SK-N-SH (cell line): ENCODE results near the gene RET. TPM values are rescaled to one million over a fixed set of nuclear protein-coding genes. Genes with fewer than 3 reads are reported as not detected.

ENCODE experiments used
- CTCF ChIA-PET: fragments of 300-600, 350-600 bp; formaldehyde crosslinking; extraction: SDS; loops from one replicate; lab custom pipeline; 2021; lab: Yijun Ruan, JAX
- POLR2A ChIA-PET: fragments of 350-600 bp; sonication (Branson Sonifier 250); formaldehyde crosslinking; extraction: SDS; loops from one replicate; lab custom pipeline; 2020; ENCODE audit warnings: antibody characterized with exemption, inconsistent platforms; lab: Yijun Ruan, JAX
- DNase-seq: peaks from one replicate; pipeline ENCODE4 v3.0.0; 2012
- H2AFZ ChIP-seq: fragments of 200-600 bp; sonication (generic); 2 replicates; pipeline ENCODE4 v1.8.1; 2016; ENCODE audit warnings: antibody characterized with exemption, mild to moderate bottlenecking, low read depth
- H3F3A ChIP-seq: fragments of 200-600 bp; sonication (generic); replicated peaks from 2 replicates; pipeline ENCODE3; 2016; ENCODE audit warnings: antibody characterized with exemption, mild to moderate bottlenecking; ENCODE audit not compliant: insufficient read depth
- H3K27ac ChIP-seq, 2 experiments: fragments of 200-500 bp in 1 of 2; fragments of 200-600 bp in 1 of 2; sonication (Bioruptor generic) in 1 of 2; sonication (generic), shearing (Covaris generic) in 1 of 2; 2 replicates each; pipeline versions ENCODE4 v1.5.1 to v1.6.1; 2014 to 2016; ENCODE audit warnings: low read depth in 2 of 2, inconsistent platforms in 1 of 2, low read length in 1 of 2, mild to moderate bottlenecking in 1 of 2, mixed read lengths in 1 of 2
- H3K27me3 ChIP-seq: fragments of 200-600 bp; sonication (generic), shearing (Covaris generic); 2 replicates; pipeline ENCODE4 v1.6.1; 2016; ENCODE audit warnings: mixed run types; ENCODE audit not compliant: insufficient read depth
- H3K36me3 ChIP-seq, 2 experiments: fragments of 200-500 bp in 1 of 2; fragments of 200-600 bp in 1 of 2; sonication (Bioruptor generic) in 1 of 2; sonication (generic) in 1 of 2; replicated peaks in 1 of 2; 2 replicates each; pipeline versions ENCODE3 to v1.5.1; 2014 to 2016; ENCODE audit warnings: low read length in 1 of 2, mild to moderate bottlenecking in 1 of 2; ENCODE audit not compliant: insufficient read depth in 2 of 2, control insufficient read depth in 1 of 2
- H3K4me1 ChIP-seq, 2 experiments: fragments of 200-500 bp in 1 of 2; fragments of 200-600 bp in 1 of 2; sonication (Bioruptor generic) in 1 of 2; sonication (generic), shearing (Covaris generic) in 1 of 2; 2 replicates each; pipeline versions ENCODE4 v1.5.1 to v1.6.1; 2014 to 2016; ENCODE audit warnings: low read depth in 1 of 2, low read length in 1 of 2, mixed run types in 1 of 2; ENCODE audit not compliant: insufficient read depth in 2 of 2, control insufficient read depth in 1 of 2
- H3K4me2 ChIP-seq: fragments of 200-600 bp; sonication (generic), shearing (Covaris generic); 2 replicates; pipeline ENCODE4 v1.6.1; 2017; ENCODE audit warnings: mixed run types
- H3K4me3 ChIP-seq, 2 experiments: fragments of 200-500 bp in 1 of 2; fragments of 200-600 bp in 1 of 2; sonication (Bioruptor generic) in 1 of 2; sonication (generic), shearing (Covaris generic) in 1 of 2; 2 replicates each; pipeline versions ENCODE4 v1.5.1 to v1.8.1; 2014 to 2016; ENCODE audit warnings: low read depth in 2 of 2, inconsistent platforms in 1 of 2, low read length in 1 of 2, mild to moderate bottlenecking in 1 of 2, mixed read lengths in 1 of 2, moderate library complexity in 1 of 2
- H3K79me2 ChIP-seq: fragments of 200-600 bp; sonication (generic); 2 replicates; pipeline ENCODE4 v1.8.1; 2017; ENCODE audit warnings: mild to moderate bottlenecking; ENCODE audit not compliant: insufficient read depth
- H3K9ac ChIP-seq: fragments of 200-600 bp; sonication (generic); 2 replicates; pipeline ENCODE4 v1.6.1; 2017; ENCODE audit warnings: mixed run types
- H3K9me2 ChIP-seq: fragments of 200-600 bp; sonication (generic); 2 replicates; pipeline ENCODE4 v1.6.1; 2017; ENCODE audit warnings: mixed run types
- H3K9me3 ChIP-seq: fragments of 200-600 bp; sonication (generic); 2 replicates; pipeline ENCODE4 v1.6.1; 2017; ENCODE audit warnings: mixed run types, mild to moderate bottlenecking, moderate library complexity
- H4K20me1 ChIP-seq: fragments of 200-600 bp; sonication (generic); 2 replicates; pipeline ENCODE4 v1.6.1; 2017; ENCODE audit warnings: mild to moderate bottlenecking, mixed run types; ENCODE audit not compliant: insufficient read depth
- ELF1 ChIP-seq: IDR thresholded peaks from 2 replicates; pipeline ENCODE4 v1.4.0; 2012
- EZH2phosphoT487 ChIP-seq: fragments of 200-600 bp; sonication (generic); IDR thresholded peaks from 2 replicates; pipeline ENCODE4 v1.6.1; 2017; ENCODE audit warnings: low read depth, mixed run types, mild to moderate bottlenecking, antibody characterized with exemption, moderate library complexity, borderline replicate concordance
- FOSL2 ChIP-seq: IDR thresholded peaks from 2 replicates; pipeline ENCODE4 v1.4.0; 2012; ENCODE audit warnings: low read depth, mild to moderate bottlenecking, moderate library complexity, borderline replicate concordance
- FOXM1 ChIP-seq: IDR thresholded peaks from 2 replicates; pipeline ENCODE4 v1.4.0; 2012; ENCODE audit warnings: low read depth, mild to moderate bottlenecking
- MXI1 ChIP-seq: IDR thresholded peaks from 2 replicates; pipeline ENCODE4 v1.6.1; 2012; ENCODE audit warnings: mild to moderate bottlenecking, low read depth, low read length, improper control_type of control experiment
- NFIC ChIP-seq: IDR thresholded peaks from 2 replicates; pipeline ENCODE4 v1.4.0; 2012; ENCODE audit warnings: borderline replicate concordance
- NRF1 ChIP-seq: IDR thresholded peaks from 2 replicates; pipeline ENCODE4 v1.6.1; 2012; ENCODE audit warnings: low read depth, mild to moderate bottlenecking, low read length
- RAD21 ChIP-seq: IDR thresholded peaks from 2 replicates; pipeline ENCODE4 v1.6.1; 2012; ENCODE audit warnings: mild to moderate bottlenecking, low read length
- RFX5 ChIP-seq: IDR thresholded peaks from 2 replicates; pipeline ENCODE4 v1.6.1; 2012; ENCODE audit warnings: mild to moderate bottlenecking, improper control_type of control experiment, low read length
- RXRA ChIP-seq: IDR thresholded peaks from 2 replicates; pipeline ENCODE4 v1.4.0; 2012; ENCODE audit warnings: low read depth, mild to moderate bottlenecking, borderline replicate concordance
- SMC3 ChIP-seq: IDR thresholded peaks from 2 replicates; pipeline ENCODE4 v1.6.1; 2012; ENCODE audit warnings: low read depth, low read length, improper control_type of control experiment
- WGBS: methylation state at CpG from one replicate; pipeline ENCODE4 v1.1.6; 2017; ENCODE audit warnings: low lambda C conversion rate; 5-methylcytosine and 5-hydroxymethylcytosine counted together
- polyA plus RNA-seq, 3 experiments: library from polyadenylated mRNA; depleted of rRNA; stranded (reverse); fragments of >200 nt; gene quantifications; 2 replicates each; pipeline ENCODE4 v1.2.3, GENCODE V29; 2012
- TF ChIP-seq, protein P1 (sequence below): fragments of 150-350 bp; IDR thresholded peaks from 2 replicates; pipeline ENCODE4 v1.6.1; 2017; ENCODE audit warnings: antibody characterized with exemption, low read length, low read depth, borderline replicate concordance

Gene RET
- polyA plus RNA-seq, 1 of the 3 experiments (the other 2 are of a cell fraction), result 3.2 TPM

DNA sequence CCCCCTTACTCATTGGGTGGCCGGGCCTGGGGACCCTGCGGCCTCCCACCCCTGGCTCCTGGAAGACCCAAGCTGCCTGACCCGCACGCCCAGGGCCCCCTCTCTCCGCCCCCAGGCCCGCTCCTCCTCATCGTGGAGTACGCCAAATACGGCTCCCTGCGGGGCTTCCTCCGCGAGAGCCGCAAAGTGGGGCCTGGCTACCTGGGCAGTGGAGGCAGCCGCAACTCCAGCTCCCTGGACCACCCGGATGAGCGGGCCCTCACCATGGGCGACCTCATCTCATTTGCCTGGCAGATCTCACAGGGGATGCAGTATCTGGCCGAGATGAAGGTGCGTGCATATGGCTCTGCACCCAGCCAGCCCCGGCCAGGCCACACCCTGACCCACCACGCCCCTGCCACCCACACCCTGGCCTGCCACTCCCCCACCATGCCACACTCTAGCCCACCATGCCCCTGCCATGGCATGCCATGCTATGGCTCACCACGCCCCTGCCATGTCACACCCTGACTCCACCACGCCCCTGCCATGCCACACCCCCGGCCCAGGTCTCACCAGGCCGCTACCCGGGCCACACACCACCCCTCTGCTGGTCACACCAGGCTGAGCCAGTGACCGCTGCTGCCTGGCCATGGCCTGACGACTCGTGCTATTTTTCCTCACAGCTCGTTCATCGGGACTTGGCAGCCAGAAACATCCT lies 42.7 kb downstream of the RET start:
- no peak for DNase-seq
- no peak overlapping the region for H2AFZ ChIP-seq
- H3K27me3 ChIP-seq, result no peaks in the 10 kb centered on the region
- no peaks in the 10 kb centered on the region for H3K9me3 ChIP-seq
- no peak for TF ChIP-seq RXRA
- TF ChIP-seq FOXM1, result no peak
- TF ChIP-seq FOSL2, result no peak
- TF ChIP-seq, all 33 proteins: peak for 0
- no peaks in the 10 kb centered on the region for H3F3A ChIP-seq
- peaks cover 0 to 6% of the 10 kb centered on the region in 2 experiments; a peak in 1 of 4 replicates for H3K4me1 ChIP-seq
- peaks cover 0 to 8% of the 10 kb centered on the region in 2 experiments for H3K36me3 ChIP-seq
- H3K27ac ChIP-seq, result no peak overlapping the region
- ChIA-PET POLR2A (no interaction called here), CTCF (interaction anchor here (1.1 to 1.2 kb wide), 2 partner anchors 14 to 252 kb away, joined by 3 read pairs; no protein-coding TSS in a partner anchor)
- 88% methylated on average over 12 of the region's 31 CpGs for WGBS
- no peaks in the 10 kb centered on the region for H3K9me2 ChIP-seq
- H3K9ac ChIP-seq, result no peak overlapping the region
- H4K20me1 ChIP-seq, result no peaks in the 10 kb centered on the region
- H3K4me2 ChIP-seq, result no peak overlapping the region
- H3K4me3 ChIP-seq, result no peak overlapping the region
- H3K79me2 ChIP-seq, result no peaks in the 10 kb centered on the region

DNA sequence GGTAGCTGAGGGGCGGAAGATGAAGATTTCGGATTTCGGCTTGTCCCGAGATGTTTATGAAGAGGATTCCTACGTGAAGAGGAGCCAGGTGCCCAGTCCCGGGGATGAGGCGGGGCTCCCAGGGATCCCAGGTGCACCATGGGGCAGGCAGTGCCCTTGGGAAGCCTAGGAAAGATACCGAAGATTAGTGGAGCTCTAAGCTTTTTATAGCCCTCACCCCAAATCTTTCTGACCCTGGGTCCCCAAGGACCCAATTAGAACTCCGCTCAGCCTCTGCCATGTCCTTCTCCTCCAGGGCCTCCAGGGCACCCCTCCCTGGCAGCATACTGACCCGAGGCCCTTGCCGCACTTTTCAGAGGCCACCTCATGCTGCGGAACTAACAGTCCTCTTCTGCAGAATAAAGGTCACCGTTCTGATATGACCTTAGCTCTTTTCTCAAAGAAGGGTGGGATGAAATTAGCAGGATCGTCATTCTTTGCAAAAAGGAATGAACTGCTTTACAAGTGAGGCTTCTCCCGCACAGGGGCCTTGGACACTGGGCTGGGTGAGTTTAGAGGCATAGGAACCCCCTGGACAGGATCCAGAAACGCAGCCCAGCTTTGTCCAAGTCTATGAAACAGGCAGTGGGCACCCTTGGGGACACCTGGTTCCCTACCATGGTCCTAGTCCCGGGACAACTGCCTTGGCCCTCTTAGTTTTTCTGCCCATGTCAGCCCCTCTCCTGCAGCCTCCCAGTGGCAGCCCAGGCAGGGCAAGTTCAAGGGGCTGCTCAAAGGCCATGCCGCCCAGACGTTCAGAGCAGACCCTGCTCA lies 43.5 kb downstream of the RET start:
- Histone ChIP-seq H3K79me2 (no peaks in the 10 kb centered on the region), H3K4me1 (peaks cover 0 to 6% of the 10 kb centered on the region in 2 experiments; a peak in 1 of 4 replicates), H3K27ac (peak overlapping the region in 1 of 2 experiments; percentile 22; a peak in 1 of 4 replicates), H3K36me3 (peaks cover 0 to 8% of the 10 kb centered on the region in 2 experiments), H2AFZ (no peak overlapping the region), H4K20me1 (no peaks in the 10 kb centered on the region), H3K4me2 (no peak overlapping the region), H3K9me3 (no peaks in the 10 kb centered on the region), H3K9me2 (no peaks in the 10 kb centered on the region), H3K4me3 (no peak overlapping the region), H3K9ac (no peak overlapping the region), H3K27me3 (no peaks in the 10 kb centered on the region), H3F3A (no peaks in the 10 kb centered on the region)
- 83% methylated on average over 17 of the region's 19 CpGs for WGBS
- POLR2A ChIA-PET, result no interaction called here
- TF ChIP-seq RAD21, result no peak
- no peak for TF ChIP-seq RXRA
- TF ChIP-seq SMC3, result no peak
- TF ChIP-seq MXI1, result no peak
- no peak for TF ChIP-seq NFIC
- TF ChIP-seq NRF1, result no peak
- TF ChIP-seq, protein P1, sequence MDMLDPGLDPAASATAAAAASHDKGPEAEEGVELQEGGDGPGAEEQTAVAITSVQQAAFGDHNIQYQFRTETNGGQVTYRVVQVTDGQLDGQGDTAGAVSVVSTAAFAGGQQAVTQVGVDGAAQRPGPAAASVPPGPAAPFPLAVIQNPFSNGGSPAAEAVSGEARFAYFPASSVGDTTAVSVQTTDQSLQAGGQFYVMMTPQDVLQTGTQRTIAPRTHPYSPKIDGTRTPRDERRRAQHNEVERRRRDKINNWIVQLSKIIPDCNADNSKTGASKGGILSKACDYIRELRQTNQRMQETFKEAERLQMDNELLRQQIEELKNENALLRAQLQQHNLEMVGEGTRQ, result no peak
- TF ChIP-seq RFX5, result no peak
- TF ChIP-seq EZH2phosphoT487, result no peak
- no peak for TF ChIP-seq ELF1
- no peak for TF ChIP-seq FOXM1
- no peak for DNase-seq
- CTCF ChIA-PET, result interaction anchor here (1.1 to 1.2 kb wide), 2 partner anchors 13 to 253 kb away, joined by 3 read pairs; no protein-coding TSS in a partner anchor
